Stimulated activated effector memory CD8-positive, alpha-beta T cell treated with anti-CD3 and anti-CD28 coated beads, Interleukin-12 subunit alpha, Interleukin-12 subunit beta, amount 100 ng/mL, for 72 hours (primary cell): Measurements from ENCODE around the gene BRD8.
"Not testable (repeated sequence)": the region's sequence is repeated elsewhere in the genome, so short reads cannot be mapped to it uniquely, and the experiment has no call there.

Experiments
- ATAC-seq: fragments of 150-1000 bp; cut with Tn5 transposase; 2 replicates; pipeline ENCODE4 v1.10.0; 2021
- DNase-seq, 2 donors: peaks; one replicate each; pipeline ENCODE4 v3.0.0; 2021 to 2022; ENCODE audit warnings: low spot score in 2 of 2
- H3K27ac Mint-ChIP-seq: one replicate; pipeline ENCODE4 v1.8.0; 2022; ENCODE audit warnings: mild to moderate bottlenecking, mixed read lengths
- H3K36me3 Mint-ChIP-seq: one replicate; pipeline ENCODE4 v1.8.0; 2022; ENCODE audit warnings: mild to moderate bottlenecking, mixed read lengths
- H3K4me1 Mint-ChIP-seq: one replicate; pipeline ENCODE4 v1.8.0; 2022; ENCODE audit warnings: mixed read lengths
- H3K4me3 Mint-ChIP-seq: one replicate; pipeline ENCODE4 v1.8.0; 2022; ENCODE audit warnings: mild to moderate bottlenecking, mixed read lengths
- H3K9me3 Mint-ChIP-seq: one replicate; pipeline ENCODE4 v1.8.0; 2022; ENCODE audit warnings: mixed read lengths

The BRD8 gene

GRCh38 chr5:138179277-138179857, 937 bp upstream of the BRD8 start:
- H3K9me3 Mint-ChIP-seq = no peaks in the 10 kb centered on the region
- H3K4me3 Mint-ChIP-seq = no peak overlapping the region
- no peaks in the 10 kb centered on the region for H3K4me1 Mint-ChIP-seq
- H3K27ac Mint-ChIP-seq = no peak overlapping the region
- H3K36me3 Mint-ChIP-seq = peaks cover 28% of the 10 kb centered on the region
- peak in 1 of 2 donors; percentile 2 for DNase-seq
- no peak for ATAC-seq

- ATAC-seq (peak; percentile 14), DNase-seq (peak in 1 of 2 donors; percentile 55)
Observed at GRCh38 chr5:138177941-138178515, 402 bp downstream of the BRD8 start.

GRCh38 chr5:138170299-138170698, 8.1 kb downstream of the BRD8 start:
- no peak overlapping the region for H3K4me3 Mint-ChIP-seq
- DNase-seq = no peak
- ATAC-seq = no peak
- no peak overlapping the region for H3K27ac Mint-ChIP-seq
- H3K36me3 Mint-ChIP-seq = no peaks in the 10 kb centered on the region
- no peaks in the 10 kb centered on the region for H3K9me3 Mint-ChIP-seq
- H3K4me1 Mint-ChIP-seq = no peaks in the 10 kb centered on the region

More at GRCh38 chr5:138177941-138178515, 402 bp downstream of the BRD8 start:
- Mint-ChIP-seq H3K9me3 (no peaks in the 10 kb centered on the region), H3K4me1 (no peaks in the 10 kb centered on the region), H3K4me3 (no peak overlapping the region), H3K36me3 (peaks cover 24% of the 10 kb centered on the region), H3K27ac (no peak overlapping the region)

- DNase-seq (no peak), ATAC-seq (no peak)
- Mint-ChIP-seq H3K36me3 (no peaks in the 10 kb centered on the region), H3K27ac (peak overlapping the region; percentile 15), H3K9me3 (no peaks in the 10 kb centered on the region), H3K4me1 (no peaks in the 10 kb centered on the region), H3K4me3 (no peak overlapping the region)
Observed at GRCh38 chr5:138169124-138169523, 9.3 kb downstream of the BRD8 start.

GRCh38 chr5:138163721-138164120, 14.7 kb downstream of the BRD8 start:
- DNase-seq (no peak), ATAC-seq (no peak)
- Mint-ChIP-seq H3K4me1 (no peaks in the 10 kb centered on the region), H3K27ac (peak overlapping the region; percentile 16), H3K36me3 (no peaks in the 10 kb centered on the region), H3K4me3 (no peak overlapping the region), H3K9me3 (no peaks in the 10 kb centered on the region)

GRCh38 chr5:138160706-138161105, 17.7 kb downstream of the BRD8 start:
- H3K27ac Mint-ChIP-seq = no peak overlapping the region
- no peak for DNase-seq
- no peak for ATAC-seq
- no peaks in the 10 kb centered on the region for H3K36me3 Mint-ChIP-seq
- H3K4me3 Mint-ChIP-seq = no peak overlapping the region
- no peaks in the 10 kb centered on the region for H3K9me3 Mint-ChIP-seq
- no peaks in the 10 kb centered on the region for H3K4me1 Mint-ChIP-seq

GRCh38 chr5:138159666-138160065, 18.8 kb downstream of the BRD8 start:
- no peak for DNase-seq
- Mint-ChIP-seq H3K9me3 (no peaks in the 10 kb centered on the region), H3K27ac (no peak overlapping the region), H3K4me1 (no peaks in the 10 kb centered on the region), H3K36me3 (no peaks in the 10 kb centered on the region), H3K4me3 (no peak overlapping the region)
- no peak for ATAC-seq

- Mint-ChIP-seq H3K36me3 (no peaks in the 10 kb centered on the region), H3K4me3 (no peak overlapping the region), H3K4me1 (no peaks in the 10 kb centered on the region), H3K9me3 (no peaks in the 10 kb centered on the region), H3K27ac (no peak overlapping the region)
- no peak for DNase-seq
- ATAC-seq = no peak
Observed at GRCh38 chr5:138157626-138158025, 20.8 kb downstream of the BRD8 start.

- H3K4me1 Mint-ChIP-seq, H3K9me3 Mint-ChIP-seq, H3K4me3 Mint-ChIP-seq, DNase-seq, H3K36me3 Mint-ChIP-seq, H3K27ac Mint-ChIP-seq, ATAC-seq: not testable (repeated sequence)
Observed at GRCh38 chr5:138155977-138156376, 22.5 kb downstream of the BRD8 start.

GRCh38 chr5:138149530-138149929, 28.9 kb downstream of the BRD8 start:
- Mint-ChIP-seq H3K36me3 (no peaks in the 10 kb centered on the region), H3K9me3 (no peaks in the 10 kb centered on the region), H3K4me3 (no peak overlapping the region), H3K4me1 (no peaks in the 10 kb centered on the region), H3K27ac (no peak overlapping the region)
- no peak for DNase-seq
- no peak for ATAC-seq

GRCh38 chr5:138148811-138149210, 29.6 kb downstream of the BRD8 start:
- no peaks in the 10 kb centered on the region for H3K9me3 Mint-ChIP-seq
- DNase-seq = no peak
- H3K4me1 Mint-ChIP-seq = no peaks in the 10 kb centered on the region
- no peak overlapping the region for H3K27ac Mint-ChIP-seq
- no peak for ATAC-seq
- H3K4me3 Mint-ChIP-seq = no peak overlapping the region
- no peaks in the 10 kb centered on the region for H3K36me3 Mint-ChIP-seq

- not testable (repeated sequence) for H3K36me3 Mint-ChIP-seq, DNase-seq, H3K4me1 Mint-ChIP-seq, H3K4me3 Mint-ChIP-seq, H3K27ac Mint-ChIP-seq, H3K9me3 Mint-ChIP-seq, ATAC-seq
Observed at GRCh38 chr5:138143578-138143977, 34.9 kb downstream of the BRD8 start.

- H3K9me3 Mint-ChIP-seq = no peaks in the 10 kb centered on the region
- no peak overlapping the region for H3K4me3 Mint-ChIP-seq
- H3K36me3 Mint-ChIP-seq = no peaks in the 10 kb centered on the region
- H3K27ac Mint-ChIP-seq = no peak overlapping the region
- H3K4me1 Mint-ChIP-seq = no peaks in the 10 kb centered on the region
- no peak for ATAC-seq
- DNase-seq = no peak
Observed at GRCh38 chr5:138141734-138142133, 36.7 kb downstream of the BRD8 start.

- Mint-ChIP-seq H3K27ac (no peak overlapping the region), H3K4me1 (no peaks in the 10 kb centered on the region), H3K4me3 (no peak overlapping the region), H3K9me3 (no peaks in the 10 kb centered on the region), H3K36me3 (no peaks in the 10 kb centered on the region)
- ATAC-seq (no peak), DNase-seq (no peak)
Observed at GRCh38 chr5:138140268-138140667, 38.2 kb downstream of the BRD8 start.

GRCh38 chr5:138139781-138140090, 38.7 kb downstream of the BRD8 start:
- no peak for DNase-seq
- Mint-ChIP-seq H3K4me3 (no peak overlapping the region), H3K4me1 (no peaks in the 10 kb centered on the region), H3K27ac (no peak overlapping the region), H3K9me3 (no peaks in the 10 kb centered on the region), H3K36me3 (no peaks in the 10 kb centered on the region)
- no peak for ATAC-seq

- DNase-seq = no peak
- no peak within 1 kb of the TSS for H3K4me3 Mint-ChIP-seq
- no peak within 1 kb of the TSS for H3K27ac Mint-ChIP-seq
- no peaks in the 10 kb centered on the region for H3K4me1 Mint-ChIP-seq
- H3K9me3 Mint-ChIP-seq = no peaks in the 10 kb centered on the region
- no peak for ATAC-seq
- H3K36me3 Mint-ChIP-seq = no peaks in the 10 kb centered on the region
Observed at GRCh38 chr5:138138949-138139780, 39.3 kb downstream of the BRD8 start, which contains the start of gene NME5. Gene NME5, minus strand, starts transcription at chr5:138139428. Its CDS starts 648 bp downstream, at chr5:138138780.
